Fibroblast of skin of scalp (primary cell): ENCODE results near the gene SLC17A7. TPM values are rescaled to one million over a fixed set of nuclear protein-coding genes. Genes with fewer than 3 reads are reported as not detected.
"Not testable (repeated sequence)": the region's sequence is repeated elsewhere in the genome, so short reads cannot be mapped to it uniquely, and the experiment has no call there.

Experiments used
- DNase-seq: peaks from one replicate; pipeline ENCODE4 v3.0.0-alpha.2; 2013
- polyA plus RNA-seq, 2 experiments: library from polyadenylated mRNA; unstranded; fragments of 120-200 nt; gene quantifications; one replicate each; pipeline ENCODE4 v1.2.1, GENCODE V29; 2013; ENCODE audit not compliant: insufficient read length in 2 of 2

SLC17A7 gene
- polyA plus RNA-seq (2013, experiment 1 of 2; ENCODE audit: insufficient read length), result 0.07 TPM
- 0.28 TPM for polyA plus RNA-seq (2013, experiment 2 of 2; ENCODE audit: insufficient read length)

DNA sequence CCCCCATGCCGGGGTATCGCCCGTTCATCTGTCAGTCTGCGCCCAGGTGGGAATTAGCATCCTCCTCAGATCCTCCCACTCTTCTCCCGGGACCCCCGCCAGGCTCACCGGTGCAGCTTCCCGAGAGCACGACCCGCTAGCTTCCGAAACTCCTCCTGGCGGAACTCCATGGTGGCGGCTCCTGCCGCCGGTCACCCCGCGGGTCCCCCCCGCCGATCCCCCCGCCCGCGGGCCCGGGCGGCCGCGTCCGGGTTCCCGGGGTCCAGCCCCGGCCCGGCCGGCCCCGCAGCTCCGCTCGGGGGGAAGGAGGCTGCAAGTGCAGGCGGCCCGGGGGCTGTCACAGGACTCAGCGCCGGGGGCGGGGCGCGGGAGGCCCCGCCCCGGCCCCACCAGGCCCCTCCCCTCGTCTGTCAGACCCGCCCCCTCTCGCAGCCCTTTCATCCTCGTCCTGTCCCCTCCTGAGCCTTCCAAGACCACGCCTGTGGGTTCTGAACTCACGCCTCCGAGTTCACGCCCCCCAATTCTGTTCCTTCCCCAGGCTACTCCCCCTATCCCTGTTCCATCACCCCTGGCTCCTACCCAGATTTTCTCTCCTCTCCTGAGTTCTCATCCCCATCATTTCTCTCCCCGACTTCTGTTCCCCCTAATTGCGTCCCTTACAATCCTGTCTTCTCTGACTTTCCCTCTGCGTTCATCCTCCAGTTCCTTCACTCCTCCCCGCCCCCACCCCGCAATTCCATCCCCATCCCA is at the start of gene SLC17A7:
Gene SLC17A7, minus strand, starts transcription at position 318 of the 750 bp plus-strand sequence. Its CDS starts 148 bp downstream, at position 170.
- no peak for DNase-seq

DNA sequence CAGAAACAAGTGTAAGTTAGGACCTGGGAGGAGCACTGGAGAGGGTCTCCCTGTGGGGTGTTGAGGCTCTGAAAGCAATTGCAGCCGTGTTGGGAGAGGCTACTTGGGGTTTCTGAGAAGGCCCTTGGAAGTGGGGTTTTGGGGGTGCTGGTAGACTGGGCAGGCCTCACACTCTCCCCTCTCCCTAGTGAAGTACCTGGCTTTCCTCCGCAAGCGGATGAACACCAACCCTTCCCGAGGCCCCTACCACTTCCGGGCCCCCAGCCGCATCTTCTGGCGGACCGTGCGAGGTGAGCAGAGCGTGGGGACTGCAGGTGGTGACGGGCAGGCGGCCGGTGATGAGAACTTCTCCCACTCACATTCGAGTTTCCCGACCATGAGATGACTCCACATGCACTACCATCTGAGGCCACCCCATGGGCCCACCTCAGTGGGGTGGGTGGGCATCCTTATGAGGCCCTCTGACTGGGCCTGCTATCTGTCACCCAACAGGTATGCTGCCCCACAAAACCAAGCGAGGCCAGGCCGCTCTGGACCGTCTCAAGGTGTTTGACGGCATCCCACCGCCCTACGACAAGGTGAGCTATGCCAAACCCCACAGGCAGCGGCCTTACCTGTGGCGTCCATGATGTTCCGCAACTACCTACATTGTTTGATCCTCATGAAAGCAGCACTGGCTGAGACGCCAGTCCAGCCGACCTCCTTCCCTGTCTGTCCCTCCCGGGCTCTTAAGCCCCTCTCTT is 49.1 kb upstream of the SLC17A7 start:
- DNase-seq, result no peak

DNA sequence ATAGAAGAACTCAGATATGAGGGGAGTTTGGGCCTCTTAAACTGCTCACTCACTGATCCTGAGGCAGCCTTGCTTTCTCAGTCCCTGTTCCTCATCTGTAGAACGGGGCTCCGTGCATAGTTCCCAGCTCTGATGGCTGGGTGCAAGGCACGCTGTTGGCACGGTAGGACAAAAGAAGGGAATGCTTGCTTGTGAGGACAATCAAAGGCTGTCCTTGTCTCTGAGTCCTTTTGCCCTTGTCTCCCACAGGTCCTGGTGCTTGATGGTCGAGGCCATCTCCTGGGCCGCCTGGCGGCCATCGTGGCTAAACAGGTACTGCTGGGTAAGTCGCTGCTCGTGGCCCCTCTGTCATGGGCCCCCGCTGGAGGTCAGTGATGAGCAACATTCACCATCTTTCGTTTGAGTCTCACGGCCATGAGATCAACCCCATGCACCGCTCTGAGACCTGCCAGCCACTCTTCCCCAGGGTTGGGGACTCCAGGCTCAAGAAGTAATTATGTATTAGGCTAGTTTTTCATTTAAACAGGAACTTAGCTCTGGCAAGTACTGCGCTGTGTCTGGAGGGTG is 48.4 kb upstream of the SLC17A7 start:
- no peak for DNase-seq

DNA sequence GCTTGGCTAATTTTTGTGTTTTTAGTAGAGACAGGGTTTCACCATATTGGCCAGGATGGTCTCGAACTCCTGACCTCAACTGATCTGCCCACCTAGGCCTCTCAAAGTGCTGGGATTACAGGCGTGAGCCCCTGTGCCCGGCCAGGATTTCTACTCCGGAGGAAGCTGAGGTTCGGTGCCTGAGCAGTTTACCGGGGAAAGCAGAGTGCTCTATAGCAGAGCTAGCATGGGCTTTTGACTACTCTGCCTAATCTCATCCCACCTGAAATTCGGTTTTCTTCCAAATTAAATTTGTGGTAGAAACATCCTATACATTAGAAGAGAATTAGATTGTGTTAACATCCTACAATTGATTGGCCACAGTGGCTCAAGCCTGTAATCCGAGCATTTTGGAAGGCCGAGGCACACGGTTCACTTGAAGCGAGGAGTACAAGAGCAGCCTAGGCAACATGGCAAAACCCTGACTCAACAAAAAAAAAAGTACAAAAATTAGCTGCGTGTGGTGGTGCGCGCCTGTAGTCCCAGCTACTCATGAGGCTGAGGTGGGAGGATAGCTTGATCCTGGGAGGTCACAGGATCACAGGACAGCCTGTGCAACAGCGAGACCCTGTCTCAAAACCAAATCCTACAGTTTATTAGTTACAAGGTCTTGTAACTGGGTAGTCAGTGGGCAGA is 47.7 kb upstream of the SLC17A7 start:
- no peak for DNase-seq

GRCh38 chr19:49488046-49488862 is 46.9 kb upstream of the SLC17A7 start:
- no peak for DNase-seq

- DNase-seq, result peak; percentile 99
These were observed 46.1 kb upstream of the SLC17A7 start, which contains the start of gene RPL13A for GRCh38 chr19:49487277-49488045. TSS of gene RPL13A (plus strand) at chr19:49487608. CDS start at chr19:49487630, 22 bp downstream.

- DNase-seq, result no peak
These were observed 45.5 kb upstream of the SLC17A7 start for GRCh38 chr19:49486710-49487276.

DNA sequence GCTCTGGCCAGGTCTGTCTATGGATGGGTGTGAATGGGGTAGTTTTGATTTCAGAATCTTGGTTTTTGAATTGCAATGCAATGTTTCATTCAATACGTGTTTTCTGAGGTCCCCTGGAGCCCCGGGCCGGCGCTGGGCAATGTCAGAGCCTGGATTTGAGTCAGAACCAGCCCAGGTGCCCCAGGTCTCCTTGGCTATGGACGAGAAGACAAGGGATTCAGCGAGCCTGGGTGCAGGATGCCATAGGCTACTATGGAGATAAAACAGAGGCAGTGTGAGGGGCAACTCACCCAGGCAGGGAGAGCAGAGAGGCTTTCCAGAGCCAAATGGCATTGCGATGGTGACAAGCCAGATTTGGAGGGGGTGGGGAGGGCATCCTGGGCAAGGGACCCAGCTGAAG is 44.9 kb upstream of the SLC17A7 start:
- DNase-seq, result no peak

- no peak for DNase-seq
These were observed 39.8 kb upstream of the SLC17A7 start for GRCh38 chr19:49481020-49481683.

DNA sequence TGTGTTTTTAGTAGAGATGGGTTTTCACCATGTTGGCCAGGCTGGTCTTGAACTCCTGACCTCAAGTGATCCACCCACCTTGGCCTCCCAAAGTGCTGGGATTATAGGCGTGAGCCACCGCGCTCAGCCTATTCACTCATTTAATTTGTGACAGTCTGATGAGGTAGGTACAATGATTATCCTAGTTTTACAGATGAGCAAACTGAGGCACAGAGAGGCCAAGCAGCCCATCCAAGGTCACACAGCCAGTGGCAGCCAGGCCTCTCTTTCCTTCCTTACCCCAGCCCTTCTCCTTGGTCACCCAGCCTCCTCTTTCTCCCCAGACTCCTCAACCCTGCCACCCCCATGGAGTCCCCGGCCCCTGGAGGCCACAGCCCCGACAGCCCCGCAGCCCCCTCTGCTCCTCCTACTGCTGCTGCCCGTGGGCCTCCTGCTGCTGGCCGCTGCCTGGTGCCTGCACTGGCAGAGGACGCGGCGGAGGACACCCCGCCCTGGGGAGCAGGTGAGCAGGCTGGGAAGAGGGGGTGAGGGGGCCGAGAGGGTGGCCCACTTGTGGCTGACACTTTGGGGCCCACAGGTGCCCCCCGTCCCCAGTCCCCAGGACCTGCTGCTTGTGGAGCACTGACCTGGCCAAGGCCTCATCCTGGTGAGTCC is 38.8 kb upstream of the SLC17A7 start:
- DNase-seq, result no peak

GRCh38 chr19:49475995-49476880 is 34.9 kb upstream of the SLC17A7 start:
- DNase-seq, result peak; percentile 57

DNA sequence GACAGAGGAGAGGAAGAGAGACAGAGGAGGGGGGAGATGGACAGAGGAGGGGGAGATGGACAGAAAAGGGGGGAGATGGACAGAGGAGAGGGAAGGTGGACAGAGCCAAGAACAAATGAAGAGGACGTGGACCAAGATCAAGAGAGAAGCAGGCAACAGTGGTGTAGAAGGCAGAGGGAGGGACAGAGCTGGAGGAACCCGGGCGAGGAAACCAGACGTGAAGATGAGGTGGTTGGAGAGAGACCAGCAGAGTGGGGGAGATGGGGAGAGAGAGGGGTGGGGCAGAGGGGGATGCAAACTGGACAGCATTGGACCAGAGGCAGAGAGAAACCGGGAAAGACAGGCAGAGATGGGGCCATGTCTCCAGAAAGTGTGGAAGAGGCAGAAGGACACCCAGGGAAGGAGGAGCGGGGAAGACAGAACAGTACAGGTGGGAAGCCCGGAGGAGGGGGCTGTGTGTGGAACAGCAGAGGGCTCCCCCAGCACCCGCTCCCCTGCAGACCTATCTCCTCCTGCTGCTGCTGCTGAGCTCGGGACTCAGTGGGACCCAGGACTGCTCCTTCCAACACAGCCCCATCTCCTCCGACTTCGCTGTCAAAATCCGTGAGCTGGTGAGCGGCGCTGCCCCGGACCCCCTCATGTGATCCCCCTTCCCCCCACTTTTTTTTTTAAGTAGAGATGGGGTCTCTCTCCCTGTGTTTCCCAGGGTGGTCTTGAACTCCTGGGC is 34.0 kb upstream of the SLC17A7 start:
- DNase-seq, result no peak

GRCh38 chr19:49474542-49474924 is 33.2 kb upstream of the SLC17A7 start:
- DNase-seq, result no peak

DNA sequence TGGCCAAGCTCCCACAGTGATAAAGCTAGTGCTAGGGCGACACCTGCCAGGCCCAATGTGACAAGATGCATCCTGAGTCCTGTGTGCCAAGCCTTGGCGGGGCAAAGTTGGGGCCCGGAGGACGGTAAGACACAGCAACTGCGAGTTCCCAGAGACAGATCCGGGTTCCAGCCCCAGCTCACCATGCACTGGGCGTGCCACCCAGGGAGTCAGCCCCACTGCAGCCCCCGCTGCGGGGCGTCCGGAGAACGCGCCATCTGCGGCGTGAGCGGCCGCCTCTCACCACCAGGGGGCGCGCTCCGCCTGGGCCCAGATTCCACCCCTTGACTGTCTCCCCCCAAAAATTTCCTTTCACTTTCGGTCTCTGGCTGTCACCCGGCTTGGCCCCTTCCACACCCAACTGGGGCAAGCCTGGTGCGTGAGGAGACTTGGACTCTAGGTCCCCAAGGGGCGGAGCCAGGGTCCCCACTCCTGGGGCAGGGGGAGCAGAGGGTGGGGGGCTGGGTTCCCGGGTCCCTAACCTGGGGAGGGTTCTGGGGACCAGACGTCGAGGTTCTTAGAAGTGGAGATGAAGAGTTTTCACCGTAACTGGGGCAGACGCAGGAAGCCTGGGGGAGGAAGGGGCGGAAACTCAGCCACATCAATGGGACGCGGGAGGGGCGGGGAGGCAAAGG is 32.7 kb upstream of the SLC17A7 start, which contains the start of gene FLT3LG:
Gene FLT3LG, plus strand, starts transcription at position 348 of the 674 bp plus-strand sequence. CDS start 425 bp downstream, outside the sequence.
- peak; percentile 87 for DNase-seq

GRCh38 chr19:49473501-49473867 is 32.2 kb upstream of the SLC17A7 start:
- DNase-seq, result not testable (repeated sequence)

- no peak for DNase-seq
These were observed 31.6 kb upstream of the SLC17A7 start for GRCh38 chr19:49472936-49473335.

- no peak for DNase-seq
These were observed 29.3 kb upstream of the SLC17A7 start for GRCh38 chr19:49470615-49470978.
